Transverse colon (tissue), 4 donors: ENCODE results near the gene ESYT3. TPM values are rescaled to one million over a fixed set of nuclear protein-coding genes. Genes with fewer than 3 reads are reported as not detected.
"Not testable (repeated sequence)": the region's sequence is repeated elsewhere in the genome, so short reads cannot be mapped to it uniquely, and the experiment has no call there.

Experiments used
- DNase-seq: peaks from one replicate; pipeline ENCODE4 v3.0.0-alpha.2; 2019
- H3K27ac ChIP-seq, 4 donors: fragments of 200-600 bp; sonication (generic); 2 replicates each; pipeline ENCODE4 v1.5.1; 2016 to 2018; ENCODE audit warnings: inconsistent platforms in 4 of 4
- H3K27me3 ChIP-seq: fragments of 200-600 bp; sonication (generic); 2 replicates; pipeline ENCODE4 v1.5.1; 2017; ENCODE audit warnings: inconsistent platforms
- H3K36me3 ChIP-seq, 4 donors: fragments of 200-600 bp; sonication (generic); 2 replicates each; pipeline ENCODE4 v1.5.1; 2017 to 2019; ENCODE audit warnings: inconsistent platforms in 4 of 4
- H3K4me1 ChIP-seq, 4 donors: fragments of 200-600 bp; sonication (generic); 2 replicates each; pipeline ENCODE4 v1.5.1; 2017 to 2020; ENCODE audit warnings: inconsistent platforms in 4 of 4
- H3K4me3 ChIP-seq, 4 donors: fragments of 200-600 bp; sonication (generic); 1 replicate in 1 of 4; 2 replicates in 3 of 4; pipeline versions ENCODE4 v1.5.1 to v1.6.1; 2017 to 2019; ENCODE audit warnings: inconsistent platforms in 4 of 4
- H3K9me3 ChIP-seq, 2 donors: fragments of 200-600 bp; sonication (generic); 2 replicates each; pipeline ENCODE4 v1.5.1; 2017 to 2019; ENCODE audit warnings: inconsistent platforms in 2 of 2
- EP300 ChIP-seq: sonication (generic); formaldehyde crosslinking; IDR thresholded peaks from one replicate; pipeline ENCODE4 v1.6.1; 2017; ENCODE audit warnings: antibody characterized with exemption, low read depth
- POLR2A ChIP-seq: fragments of 450-650 bp; IDR thresholded peaks from one replicate; pipeline ENCODE4 v1.6.1; 2016; ENCODE audit warnings: antibody characterized with exemption, mild to moderate bottlenecking, moderate library complexity
- POLR2AphosphoS5 ChIP-seq, 3 donors: sonication (generic); formaldehyde crosslinking; IDR thresholded peaks; one replicate each; pipeline ENCODE4 v1.6.1; 2016; ENCODE audit warnings: antibody characterized with exemption in 3 of 3
- WGBS, 2 donors: methylation state at CpG; one replicate each; pipeline ENCODE4 v1.1.5; 2018; ENCODE audit warnings: low coverage in 1 of 2; 5-methylcytosine and 5-hydroxymethylcytosine counted together
- in situ Hi-C, 4 donors: fragments of 200-750 bp; cut with MboI; loops; one replicate each; pipeline versions ENCODE4 v1.15.0 to v1.15.1; 2017; ENCODE audit warnings: low sequenced_read_pairs in 3 of 4, low pct_ligation_motif_present in 1 of 4, low pct_unique_long_range_greater_than_20kb in 1 of 4
- intact Hi-C: fragments of 100-400 bp; cut with DNase I; formaldehyde crosslinking; loops from one replicate; pipeline ENCODE4 v1.15.1; 2023; ENCODE audit warnings: low total_unique reads
- total RNA-seq, 4 donors: library from RNA; depleted of rRNA; stranded (reverse); fragments of >200 nt; gene quantifications; one replicate each; pipeline ENCODE4 v1.1.0, GENCODE V29; 2016
- TF ChIP-seq, protein P1 (sequence below), 5 experiments: fragments of 200-600 bp in 3 of 5; fragments of 450-650 bp in 2 of 5; sonication (generic) in 3 of 5; IDR thresholded peaks; 1 replicate in 2 of 5; 2 replicates in 3 of 5; pipeline ENCODE4 v1.5.1; 2016 to 2017; ENCODE audit warnings: antibody characterized with exemption in 5 of 5, inconsistent platforms in 3 of 5, mild to moderate bottlenecking in 2 of 5, moderate library complexity in 1 of 5

Gene ESYT3
- total RNA-seq, 4 donors from 2014 or later: 0.60 to 6.0 (median 2.8) TPM

DNA sequence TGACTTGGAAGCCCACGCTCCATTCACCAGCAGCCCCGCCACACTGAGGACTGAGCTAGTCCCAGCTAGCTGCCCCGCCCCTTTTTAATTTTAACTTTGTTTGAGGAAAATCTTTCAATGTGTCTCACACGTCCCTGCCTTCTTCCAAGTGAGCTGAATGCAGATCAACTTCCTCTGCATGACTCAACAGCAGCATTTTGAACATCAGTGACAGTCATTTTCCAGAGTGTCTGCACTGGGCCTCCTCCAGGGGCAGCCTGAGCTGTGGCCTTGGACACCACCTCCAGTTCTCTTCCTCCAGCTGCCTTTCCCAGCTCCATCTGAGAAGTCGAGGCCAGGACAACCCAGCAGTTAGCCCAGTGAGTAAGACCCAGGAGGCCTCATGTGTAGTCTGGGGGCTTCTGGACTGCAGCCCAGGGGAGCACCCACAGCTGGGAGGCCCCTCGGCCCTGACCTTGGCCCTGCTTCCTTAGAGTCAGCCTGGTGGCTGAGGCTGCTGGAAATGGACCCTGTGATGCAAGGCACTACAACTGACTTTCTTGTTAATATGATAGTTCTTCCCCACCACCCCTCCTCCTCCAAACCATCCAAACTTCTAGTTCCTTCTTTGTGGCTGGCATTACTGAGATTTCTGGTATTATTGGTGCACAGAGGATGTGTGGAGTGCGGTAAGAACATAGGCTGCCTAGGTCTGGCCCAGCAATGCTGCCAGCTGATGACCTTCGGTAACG lies 21.4 kb upstream of the ESYT3 start:
- peaks cover 4% of the 10 kb centered on the region for H3K27me3 ChIP-seq
- no peak overlapping the region for H3K4me3 ChIP-seq
- in situ Hi-C loops (loop anchor here in 2 of 4 donors (10.0 to 25.0 kb wide), 3 partner anchors 512 to 899 kb away; partner anchors contain the start of genes FOXL2 (in 1 of the 2) and FOXL2NB (in 1 of the 2)), intact Hi-C loops (loop anchor here (10.0 kb wide), 1 partner anchor 502 kb away; no protein-coding TSS in a partner anchor)
- 70% methylated on average over 7 to 9 of the region's 9 CpGs for WGBS, 2 donors
- H3K27ac ChIP-seq: no peak overlapping the region
- H3K36me3 ChIP-seq: no peaks in the 10 kb centered on the region
- no peaks in the 10 kb centered on the region for H3K4me1 ChIP-seq
- TF ChIP-seq, protein P1, sequence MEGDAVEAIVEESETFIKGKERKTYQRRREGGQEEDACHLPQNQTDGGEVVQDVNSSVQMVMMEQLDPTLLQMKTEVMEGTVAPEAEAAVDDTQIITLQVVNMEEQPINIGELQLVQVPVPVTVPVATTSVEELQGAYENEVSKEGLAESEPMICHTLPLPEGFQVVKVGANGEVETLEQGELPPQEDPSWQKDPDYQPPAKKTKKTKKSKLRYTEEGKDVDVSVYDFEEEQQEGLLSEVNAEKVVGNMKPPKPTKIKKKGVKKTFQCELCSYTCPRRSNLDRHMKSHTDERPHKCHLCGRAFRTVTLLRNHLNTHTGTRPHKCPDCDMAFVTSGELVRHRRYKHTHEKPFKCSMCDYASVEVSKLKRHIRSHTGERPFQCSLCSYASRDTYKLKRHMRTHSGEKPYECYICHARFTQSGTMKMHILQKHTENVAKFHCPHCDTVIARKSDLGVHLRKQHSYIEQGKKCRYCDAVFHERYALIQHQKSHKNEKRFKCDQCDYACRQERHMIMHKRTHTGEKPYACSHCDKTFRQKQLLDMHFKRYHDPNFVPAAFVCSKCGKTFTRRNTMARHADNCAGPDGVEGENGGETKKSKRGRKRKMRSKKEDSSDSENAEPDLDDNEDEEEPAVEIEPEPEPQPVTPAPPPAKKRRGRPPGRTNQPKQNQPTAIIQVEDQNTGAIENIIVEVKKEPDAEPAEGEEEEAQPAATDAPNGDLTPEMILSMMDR (IDR thresholded peaks at IDR 0.05): no peak
- TF ChIP-seq POLR2A (no peak), EP300 (no peak), POLR2AphosphoS5 (IDR thresholded peaks at IDR 0.05) (no peak)
- no peak for DNase-seq
- H3K9me3 ChIP-seq: no peaks in the 10 kb centered on the region

DNA sequence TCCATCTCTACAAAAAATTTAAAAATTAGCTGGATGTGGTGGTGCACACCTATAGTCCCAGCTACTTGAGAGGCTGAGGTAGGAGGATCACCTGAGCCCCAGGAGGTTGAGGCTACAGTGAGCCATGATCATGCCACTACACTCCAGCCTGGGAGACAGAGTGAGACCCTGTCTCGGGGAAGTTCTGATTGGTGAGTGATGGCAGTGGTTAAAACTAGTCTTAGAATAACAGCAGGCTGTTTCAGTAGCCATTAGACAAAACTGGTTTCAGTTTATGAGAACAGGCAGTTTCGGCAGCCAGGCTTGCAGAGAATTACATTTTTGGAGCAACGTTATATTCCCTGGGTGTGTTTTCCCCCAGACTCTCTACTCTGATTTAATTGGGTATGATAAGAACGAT lies 18.2 kb upstream of the ESYT3 start:
- not testable (repeated sequence) for H3K4me3 ChIP-seq, DNase-seq, H3K27ac ChIP-seq, H3K9me3 ChIP-seq, H3K27me3 ChIP-seq, H3K4me1 ChIP-seq, H3K36me3 ChIP-seq
- WGBS, 2 donors: 36 to 73% methylated on average over 3 to 4 of the region's 4 CpGs
- in situ Hi-C loops (loop anchor here in 2 of 4 donors (10.0 to 25.0 kb wide), 3 partner anchors 509 to 896 kb away; partner anchors contain the start of genes FOXL2 (in 1 of the 2) and FOXL2NB (in 1 of the 2)), intact Hi-C loops (loop anchor here (10.0 kb wide), 1 partner anchor 499 kb away; no protein-coding TSS in a partner anchor)

DNA sequence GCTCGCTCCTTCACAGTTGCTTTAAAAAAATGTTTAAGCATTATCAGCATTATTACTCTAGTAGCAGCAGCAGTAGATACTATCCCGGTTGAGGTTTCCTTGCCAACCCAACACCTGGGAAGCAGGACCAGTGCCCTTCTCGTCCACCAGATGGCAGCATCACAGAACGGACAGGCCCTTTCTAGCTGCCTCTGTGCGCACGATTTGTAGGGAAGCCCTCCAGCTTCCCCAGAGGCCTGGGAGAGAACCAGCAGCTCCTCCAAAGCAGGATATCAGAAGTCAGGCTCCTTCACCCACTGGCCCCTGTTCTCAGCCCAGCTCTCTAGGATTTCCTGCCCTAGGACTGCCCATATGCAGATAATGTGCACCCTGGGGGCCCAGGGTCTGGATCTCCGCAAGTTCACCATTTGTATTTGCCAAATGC lies 16.8 kb upstream of the ESYT3 start:
- WGBS, 2 donors: 16% methylated on average over 7 of the region's 7 CpGs; no CpG with 5 or more reads in 1 of the 2 donors
- no peak overlapping the region for H3K4me3 ChIP-seq
- intact Hi-C loops: loop anchor here (10.0 kb wide), 1 partner anchor 497 kb away; no protein-coding TSS in a partner anchor

DNA sequence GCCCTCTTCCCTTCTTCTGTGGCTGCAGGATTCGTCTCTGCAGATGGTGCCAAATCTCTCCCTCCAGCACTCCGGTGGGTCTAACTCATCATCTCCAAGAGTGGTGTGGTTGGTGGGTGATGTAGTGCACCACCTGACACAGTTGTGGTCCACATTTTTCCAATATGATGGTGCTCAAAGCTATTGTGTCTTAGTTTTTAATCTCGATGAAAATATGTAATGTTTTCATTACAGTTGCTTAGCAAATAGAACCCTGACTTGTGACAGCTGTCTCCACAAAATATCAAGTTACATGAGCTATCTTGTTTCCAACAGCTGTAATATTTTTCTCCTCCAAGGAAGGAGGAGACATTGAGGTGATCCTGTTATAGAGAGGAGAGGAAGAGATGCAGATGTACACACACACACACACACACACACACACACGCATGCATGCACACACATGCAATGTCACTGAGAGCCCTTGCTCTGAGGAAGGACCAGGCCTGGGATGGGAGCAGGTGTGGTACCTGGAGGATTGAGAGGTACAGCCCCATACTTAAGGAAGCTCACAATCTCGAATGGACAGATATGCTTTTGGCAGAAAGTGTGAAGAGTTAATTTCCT lies 15.7 kb upstream of the ESYT3 start:
- intact Hi-C loops (loop anchor here (10.0 kb wide), 1 partner anchor 496 kb away; no protein-coding TSS in a partner anchor), in situ Hi-C loops (loop anchor here in 2 of 4 donors (10.0 to 25.0 kb wide), 3 partner anchors 506 to 894 kb away; partner anchors contain the start of genes FOXL2 (in 1 of the 2) and FOXL2NB (in 1 of the 2))

More for the DNA sequence above, 16.8 kb upstream of the ESYT3 start:
- H3K4me1 ChIP-seq: no peaks in the 10 kb centered on the region
- no peak overlapping the region for H3K27ac ChIP-seq
- H3K9me3 ChIP-seq: no peaks in the 10 kb centered on the region
- peaks cover 4% of the 10 kb centered on the region for H3K27me3 ChIP-seq
- TF ChIP-seq, protein P1 (IDR thresholded peaks at IDR 0.05): peak; percentile 76 to 92 (median 90)
- TF ChIP-seq POLR2A: no peak
- DNase-seq: peak; percentile 76
- H3K36me3 ChIP-seq: no peaks in the 10 kb centered on the region
- in situ Hi-C loops: loop anchor here in 2 of 4 donors (10.0 to 25.0 kb wide), 3 partner anchors 507 to 895 kb away; partner anchors contain the start of genes FOXL2 (in 1 of the 2) and FOXL2NB (in 1 of the 2)

More for the DNA sequence above, 15.7 kb upstream of the ESYT3 start:
- Histone ChIP-seq H3K27ac (no peak overlapping the region), H3K9me3 (no peaks in the 10 kb centered on the region), H3K4me3 (no peak overlapping the region), H3K27me3 (peaks cover 4% of the 10 kb centered on the region), H3K4me1 (no peaks in the 10 kb centered on the region), H3K36me3 (no peaks in the 10 kb centered on the region)
- DNase-seq: no peak
- WGBS, 2 donors: 67 to 76% methylated on average over 5 of the region's 5 CpGs
- no peak for TF ChIP-seq EP300
- TF ChIP-seq, protein P1 (IDR thresholded peaks at IDR 0.05): no peak
- no peak for TF ChIP-seq POLR2AphosphoS5 (IDR thresholded peaks at IDR 0.05)
- no peak for TF ChIP-seq POLR2A
